Measurements from ENCODE around the gene ISLR2.

DNA sequence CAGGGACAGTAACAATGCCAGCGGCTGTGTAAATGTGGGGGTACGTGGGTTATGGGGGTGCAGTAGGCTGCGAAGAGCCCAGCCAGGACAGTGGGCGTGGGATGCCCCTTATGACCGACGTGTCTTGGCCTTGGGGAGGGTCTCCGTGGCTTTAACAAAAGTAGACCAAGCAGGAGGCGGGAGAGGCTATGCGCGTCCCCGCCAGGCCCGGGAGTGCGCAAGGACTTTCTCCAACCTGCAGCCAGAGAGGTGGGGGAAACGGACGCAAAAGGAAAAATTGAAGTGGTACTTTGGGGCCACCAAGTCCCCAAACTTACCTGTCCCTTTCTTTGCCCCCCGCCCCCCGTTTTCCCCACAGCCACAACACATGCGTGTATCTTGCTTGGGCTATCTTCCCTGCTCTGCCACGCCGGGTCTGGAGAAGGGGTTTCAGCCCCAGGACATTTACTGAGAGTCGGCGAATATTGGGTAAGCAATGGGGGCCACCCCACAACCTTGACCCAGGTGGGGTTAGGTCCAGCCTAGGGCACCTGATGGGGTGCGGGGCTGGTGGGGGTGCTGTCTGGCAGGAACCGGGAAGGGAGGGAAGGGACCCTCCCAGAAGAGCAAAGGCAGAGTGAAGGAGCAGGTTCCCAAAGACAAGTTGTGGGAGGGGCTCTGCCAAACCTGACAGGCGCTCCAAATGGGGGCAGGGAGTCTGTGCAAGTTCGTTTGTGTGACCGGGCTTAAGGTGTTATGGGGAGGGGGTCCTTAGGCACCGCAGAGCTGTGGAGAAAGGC is 652 bp downstream of the ISLR2 start:
- TF ChIP-seq, protein P1, sequence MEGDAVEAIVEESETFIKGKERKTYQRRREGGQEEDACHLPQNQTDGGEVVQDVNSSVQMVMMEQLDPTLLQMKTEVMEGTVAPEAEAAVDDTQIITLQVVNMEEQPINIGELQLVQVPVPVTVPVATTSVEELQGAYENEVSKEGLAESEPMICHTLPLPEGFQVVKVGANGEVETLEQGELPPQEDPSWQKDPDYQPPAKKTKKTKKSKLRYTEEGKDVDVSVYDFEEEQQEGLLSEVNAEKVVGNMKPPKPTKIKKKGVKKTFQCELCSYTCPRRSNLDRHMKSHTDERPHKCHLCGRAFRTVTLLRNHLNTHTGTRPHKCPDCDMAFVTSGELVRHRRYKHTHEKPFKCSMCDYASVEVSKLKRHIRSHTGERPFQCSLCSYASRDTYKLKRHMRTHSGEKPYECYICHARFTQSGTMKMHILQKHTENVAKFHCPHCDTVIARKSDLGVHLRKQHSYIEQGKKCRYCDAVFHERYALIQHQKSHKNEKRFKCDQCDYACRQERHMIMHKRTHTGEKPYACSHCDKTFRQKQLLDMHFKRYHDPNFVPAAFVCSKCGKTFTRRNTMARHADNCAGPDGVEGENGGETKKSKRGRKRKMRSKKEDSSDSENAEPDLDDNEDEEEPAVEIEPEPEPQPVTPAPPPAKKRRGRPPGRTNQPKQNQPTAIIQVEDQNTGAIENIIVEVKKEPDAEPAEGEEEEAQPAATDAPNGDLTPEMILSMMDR (IDR thresholded peaks at IDR 0.05; ENCODE audit: extremely low read depth in 1 of 2, insufficient read depth in 1 of 2, low read depth in 1 of 2, low read length in 2 of 2): no peak
- TF ChIP-seq POLR2A (IDR thresholded peaks at IDR 0.05; ENCODE audit: low read depth, low read length): no peak
- TF ChIP-seq, protein P2, sequence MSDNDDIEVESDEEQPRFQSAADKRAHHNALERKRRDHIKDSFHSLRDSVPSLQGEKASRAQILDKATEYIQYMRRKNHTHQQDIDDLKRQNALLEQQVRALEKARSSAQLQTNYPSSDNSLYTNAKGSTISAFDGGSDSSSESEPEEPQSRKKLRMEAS (IDR thresholded peaks at IDR 0.05; ENCODE audit: insufficient read depth, insufficient read length): no peak
- no peak for TF ChIP-seq EZH2 (IDR thresholded peaks at IDR 0.05; ENCODE audit: borderline replicate concordance, low read depth, low read length, severe bottlenecking)
- no peak for TF ChIP-seq POLR2AphosphoS5 (IDR thresholded peaks at IDR 0.05; ENCODE audit: insufficient read depth, low read depth, low read length)
- TF ChIP-seq MYC (IDR thresholded peaks at IDR 0.05; ENCODE audit: low read depth, low read length): no peak
